ENCODE results near the gene METTL3.

METTL3 gene

GRCh38 chr14:21514341-21514740 lies 3.2 kb upstream of the METTL3 start:
- Histone ChIP-seq H3K9me3 (no peaks in the 10 kb centered on the region), H3K4me1 (peaks cover 0 to 13% (median 11%) of the 10 kb centered on the region in 4 donors), H3K27me3 (no peaks in the 10 kb centered on the region), H3K36me3 (peaks cover 0 to under 1% (median 0%) of the 10 kb centered on the region in 3 donors), H3K27ac (no peak overlapping the region), H3K4me3 (no peak overlapping the region)
- no peak for TF ChIP-seq CTCF (IDR thresholded peaks at IDR 0.05)
- intact Hi-C loops (cut with DNase I; ENCODE audit: low total_unique reads), result loop anchor here (5.0 kb wide), 1 partner anchor 77 kb away; no protein-coding TSS in a partner anchor
- DNase-seq, result no peak

DNA sequence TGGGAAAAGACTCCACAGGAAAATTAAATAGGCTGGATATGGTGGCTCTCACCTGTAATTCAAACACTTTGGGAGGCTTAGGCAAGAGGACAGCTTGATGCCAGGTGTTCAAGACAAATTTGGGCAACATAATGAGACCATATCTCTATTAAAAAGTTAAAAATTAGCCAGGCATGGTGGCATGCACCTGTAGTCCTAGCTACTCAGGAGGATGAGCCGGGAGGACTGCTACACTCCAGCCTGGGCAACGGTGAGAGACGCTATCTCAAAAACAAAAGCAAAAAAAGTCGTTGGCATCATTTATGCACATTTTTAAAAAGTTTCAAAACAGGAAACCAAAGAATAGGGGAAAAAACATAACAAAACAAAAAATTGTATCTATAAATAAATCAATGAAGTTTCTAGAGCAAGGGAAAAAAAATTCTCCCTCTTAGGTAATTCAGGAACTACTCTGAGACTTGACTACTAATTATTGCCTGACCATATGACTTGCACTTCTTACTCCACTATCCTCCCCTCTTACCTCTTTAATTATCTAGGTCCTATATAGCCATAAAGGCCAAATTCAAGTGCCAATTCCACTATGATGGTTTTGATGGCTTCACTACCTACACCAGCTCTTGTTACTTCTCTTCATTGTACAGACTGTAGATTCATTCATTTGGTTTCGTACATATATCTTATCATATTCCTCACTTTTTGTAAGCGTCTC lies 1.6 kb downstream of the METTL3 start:
- Histone ChIP-seq H3K4me3 (peak overlapping the region; percentile 65 to 74), H3K27ac (no peak overlapping the region), H3K9me3 (no peaks in the 10 kb centered on the region), H3K4me1 (peaks cover 0 to 21% (median 15%) of the 10 kb centered on the region in 4 donors), H3K36me3 (peaks cover 0 to 22% (median 4%) of the 10 kb centered on the region in 3 donors), H3K27me3 (no peaks in the 10 kb centered on the region)
- no peak for DNase-seq
- intact Hi-C loops (cut with DNase I; ENCODE audit: low total_unique reads), result loop anchor here (5.0 kb wide), 1 partner anchor 72 kb away; no protein-coding TSS in a partner anchor
- TF ChIP-seq CTCF (IDR thresholded peaks at IDR 0.05), result no peak

DNA sequence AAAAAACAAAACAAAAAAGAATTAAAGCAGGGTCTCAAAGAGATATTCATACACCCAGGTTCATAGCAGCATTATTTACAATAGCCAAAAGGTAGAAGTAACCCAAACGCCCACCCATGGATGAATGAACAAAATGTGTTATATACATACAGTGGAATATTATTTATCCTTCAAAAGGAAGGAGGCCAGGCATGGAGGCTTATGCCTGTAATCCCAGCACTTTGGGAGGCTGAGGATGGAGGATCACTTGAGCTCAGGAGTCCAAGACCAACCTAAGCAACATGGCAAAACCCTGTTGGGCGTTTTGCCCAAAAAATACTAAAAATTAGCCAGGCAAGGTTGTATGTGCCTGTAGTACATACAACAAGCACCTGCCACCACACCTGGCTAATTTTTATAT lies 4.6 kb downstream of the METTL3 start:
- Histone ChIP-seq H3K9me3 (no peaks in the 10 kb centered on the region), H3K36me3 (peaks cover 17 to 45% (median 19%) of the 10 kb centered on the region in 3 donors), H3K4me1 (peaks cover 0 to 23% (median 17%) of the 10 kb centered on the region in 4 donors), H3K27ac (no peak overlapping the region), H3K4me3 (no peak overlapping the region), H3K27me3 (no peaks in the 10 kb centered on the region)
- intact Hi-C loops (cut with DNase I; ENCODE audit: low total_unique reads), result no loop called here
- no peak for DNase-seq
- TF ChIP-seq CTCF (IDR thresholded peaks at IDR 0.05), result no peak

GRCh38 chr14:21505012-21505553 lies 6.1 kb downstream of the METTL3 start:
- H3K27me3 ChIP-seq, result no peaks in the 10 kb centered on the region
- H3K36me3 ChIP-seq, result peaks cover 24 to 60% (median 31%) of the 10 kb centered on the region in 3 donors
- H3K27ac ChIP-seq, result no peak overlapping the region
- intact Hi-C loops (cut with DNase I; ENCODE audit: low total_unique reads), result no loop called here
- no peaks in the 10 kb centered on the region for H3K9me3 ChIP-seq
- no peak for TF ChIP-seq CTCF (IDR thresholded peaks at IDR 0.05)
- peaks cover 0 to 18% (median 12%) of the 10 kb centered on the region in 4 donors for H3K4me1 ChIP-seq
- DNase-seq, result no peak
- H3K4me3 ChIP-seq, result no peak overlapping the region

- Histone ChIP-seq H3K27ac (no peak overlapping the region), H3K4me1 (peaks cover 0 to 6% (median 2%) of the 10 kb centered on the region in 4 donors), H3K27me3 (no peaks in the 10 kb centered on the region), H3K9me3 (no peaks in the 10 kb centered on the region), H3K36me3 (peaks cover 30 to 67% (median 47%) of the 10 kb centered on the region in 3 donors), H3K4me3 (no peak overlapping the region)
- intact Hi-C loops (cut with DNase I; ENCODE audit: low total_unique reads), result loop anchor here (5.0 kb wide), 1 partner anchor 54 kb away; no protein-coding TSS in a partner anchor
- no peak for TF ChIP-seq CTCF (IDR thresholded peaks at IDR 0.05)
- DNase-seq, result no peak
These were observed 7.8 kb downstream of the METTL3 start for GRCh38 chr14:21503376-21503775.

Measured in tibial artery (tissue), 4 donors.